K562 (cell line): ENCODE results near the gene CENPN. TPM values are rescaled to one million over a fixed set of nuclear protein-coding genes. Genes with fewer than 3 reads are reported as not detected.

Experiments
- ATAC-seq: fragments of 200-7000 bp; cut with Tn5 transposase; 3 replicates; pipeline ENCODE4 v1.9.1; 2020; ENCODE audit warnings: moderate library complexity
- BruUV-seq: library from RNA; stranded (reverse); fragments of 400-500 nt; replicated peaks from 2 replicates; lab custom pipeline; 2021; lab: Mats Ljungman, UMichigan
- CTCF ChIA-PET: fragments of 300-600 bp; formaldehyde crosslinking; extraction: SDS; loops from one replicate; lab custom pipeline; 2021; ENCODE audit warnings: low intra/inter-chr PET ratio; lab: Yijun Ruan, JAX
- POLR2A ChIA-PET: fragments of 300-600, 350-650 bp; sonication (Branson Sonifier 250); formaldehyde crosslinking; extraction: SDS; loops from one replicate; lab custom pipeline; 2021; ENCODE audit warnings: antibody characterized with exemption, inconsistent platforms; lab: Yijun Ruan, JAX
- DNase-seq, 4 experiments: peaks; one replicate each; pipeline versions ENCODE4 v3.0.0 to v3.0.0-alpha.2; 2011 to 2018; ENCODE audit warnings: low spot score in 3 of 4, mixed read lengths in 3 of 4; ENCODE audit errors: extremely low read depth in 1 of 4
- FAIRE-seq: peaks from 2 replicates; lab custom pipeline; 2011; peaks lifted over from hg19 to GRCh38; lab: Jason Lieb, UNC
- H2AFZ ChIP-seq: 2 replicates; pipeline ENCODE4 v1.6.0; 2011; ENCODE audit warnings: low read depth, low read length, control low read depth, inconsistent platforms
- H3K27ac ChIP-seq: fragments of 200-600 bp; 3 replicates; pipeline ENCODE4 v1.8.0; 2011; ENCODE audit warnings: low read depth, mild to moderate bottlenecking, control low read depth, inconsistent platforms, low read length, moderate library complexity, mixed read lengths; ENCODE audit errors: extremely low read depth
- H3K27me3 ChIP-seq, 2 experiments: fragments of 300-600 bp in 1 of 2; 2 replicates in 1 of 2; 3 replicates in 1 of 2; pipeline versions ENCODE4 v1.6.0 to v1.8.0; 2011; ENCODE audit warnings: inconsistent platforms in 2 of 2, low read length in 2 of 2, mild to moderate bottlenecking in 1 of 2, mixed read lengths in 1 of 2, moderate library complexity in 1 of 2; ENCODE audit not compliant: control insufficient read depth in 2 of 2, insufficient read depth in 2 of 2
- H3K36me3 ChIP-seq: fragments of 300-600 bp; 3 replicates; pipeline ENCODE4 v1.8.0; 2011; ENCODE audit warnings: mild to moderate bottlenecking, low read length, inconsistent platforms; ENCODE audit not compliant: control insufficient read depth, insufficient read depth
- H3K4me1 ChIP-seq, 2 experiments: fragments of 200-600 bp in 1 of 2; replicated peaks in 1 of 2; 2 replicates in 1 of 2; 3 replicates in 1 of 2; pipeline versions ENCODE4 v1.5.1 to v1.8.0; 2011; ENCODE audit warnings: inconsistent platforms in 2 of 2, low read length in 2 of 2, mild to moderate bottlenecking in 1 of 2, mixed read lengths in 1 of 2, moderate library complexity in 1 of 2; ENCODE audit not compliant: control insufficient read depth in 2 of 2, insufficient read depth in 2 of 2
- H3K4me2 ChIP-seq: 2 replicates; pipeline ENCODE4 v1.6.1; 2011; ENCODE audit warnings: low read length, control low read depth, inconsistent platforms, mixed read lengths; ENCODE audit not compliant: insufficient read depth
- H3K4me3 ChIP-seq: fragments of 200-600 bp; sonication (generic), shearing (Covaris generic); 2 replicates; pipeline ENCODE4 v1.5.1; 2016; ENCODE audit warnings: control low read depth, inconsistent platforms
- H3K79me2 ChIP-seq: fragments of 200-600 bp; 3 replicates; pipeline ENCODE4 v1.8.0; 2011; ENCODE audit warnings: low read length, inconsistent platforms; ENCODE audit not compliant: control insufficient read depth, insufficient read depth
- H3K9ac ChIP-seq, 2 experiments: 2 replicates each; pipeline versions ENCODE4 v1.6.0 to v1.6.1; 2011; ENCODE audit warnings: low read depth in 2 of 2, low read length in 2 of 2, control low read depth in 1 of 2, inconsistent platforms in 1 of 2, mild to moderate bottlenecking in 1 of 2, mixed read lengths in 1 of 2; ENCODE audit not compliant: insufficient read depth in 1 of 2
- H3K9me1 ChIP-seq: one replicate; pipeline ENCODE4 v1.6.0; 2011; ENCODE audit warnings: inconsistent platforms, mild to moderate bottlenecking, low read length, moderate library complexity; ENCODE audit not compliant: control insufficient read depth, insufficient read depth
- H3K9me3 ChIP-seq: replicated peaks from 2 replicates; pipeline ENCODE4 v1.5.1; 2011; ENCODE audit warnings: low read depth, low read length, inconsistent platforms; ENCODE audit not compliant: control insufficient read depth, insufficient read depth
- H4K20me1 ChIP-seq: replicated peaks from 2 replicates; pipeline ENCODE4 v1.6.1; 2011; ENCODE audit warnings: low read length, inconsistent platforms, mixed read lengths; ENCODE audit not compliant: control insufficient read depth, insufficient read depth
- BRF1 ChIP-seq: IDR thresholded peaks from 3 replicates; pipeline ENCODE4 v1.6.1; 2011; ENCODE audit warnings: borderline replicate concordance, mild to moderate bottlenecking; ENCODE audit not compliant: insufficient read length; ENCODE audit errors: extremely low read depth
- CBFA2T3 ChIP-seq: fragments of 450-650 bp; IDR thresholded peaks from 2 replicates; pipeline ENCODE4 v1.6.1; 2017
- CEBPG ChIP-seq, 3 experiments: fragments of 200-800 bp in 1 of 3; sonication (Bioruptor generic) in 1 of 3; sonication (generic) in 1 of 3; formaldehyde crosslinking in 1 of 3; IDR thresholded peaks in 2 of 3; conservative IDR thresholded peaks in 1 of 3; 2 replicates each; pipeline versions ENCODE4 v1.6.1 to v1.8.0; 2016 to 2022; ENCODE audit warnings: missing compliant biosample characterization in 2 of 3, missing genetic modification characterization in 2 of 3, mild to moderate bottlenecking in 1 of 3, missing genetic modification reagents in 1 of 3
- FOXK2 ChIP-seq, 2 experiments: fragments of 450-650 bp; IDR thresholded peaks in 1 of 2; conservative IDR thresholded peaks in 1 of 2; 2 replicates each; pipeline ENCODE4 v1.6.1; 2016; ENCODE audit warnings: low read depth in 2 of 2, mild to moderate bottlenecking in 1 of 2
- HLTF ChIP-seq: fragments of 450-650 bp; IDR thresholded peaks from 2 replicates; pipeline ENCODE4 v1.6.1; 2016
- MTA3 ChIP-seq: fragments of 450-650 bp; formaldehyde crosslinking; IDR thresholded peaks from 2 replicates; pipeline ENCODE4 v1.6.1; 2017; ENCODE audit warnings: mild to moderate bottlenecking, borderline replicate concordance
- PRDM10 ChIP-seq: fragments of 450-650 bp; IDR thresholded peaks from 2 replicates; pipeline ENCODE4 v1.6.1; 2018; ENCODE audit not compliant: partially characterized antibody
- SIN3A ChIP-seq, 2 experiments: fragments of 150-350 bp in 1 of 2; IDR thresholded peaks; 2 replicates each; pipeline ENCODE4 v1.6.1; 2011 to 2016; ENCODE audit warnings: borderline replicate concordance in 2 of 2, low read depth in 2 of 2, low read length in 2 of 2, mild to moderate bottlenecking in 2 of 2, moderate library complexity in 2 of 2; ENCODE audit not compliant: control insufficient read depth in 1 of 2
- TEAD1 ChIP-seq, 2 experiments: fragments of 450-650 bp in 1 of 2; sonication (generic) in 1 of 2; formaldehyde crosslinking; IDR thresholded peaks; 2 replicates each; pipeline versions ENCODE4 v1.4.0 to v1.8.0; 2020 to 2022; ENCODE audit warnings: mild to moderate bottlenecking in 2 of 2, missing genetic modification reagents in 1 of 2
- ZBTB49 ChIP-seq: sonication (generic); formaldehyde crosslinking; IDR thresholded peaks from 2 replicates; pipeline ENCODE4 v1.8.0; 2022; ENCODE audit warnings: missing genetic modification reagents, mild to moderate bottlenecking, borderline replicate concordance
- ZNF253 ChIP-seq: fragments of 250-450 bp; sonication (Bioruptor Pico); conservative IDR thresholded peaks from 2 replicates; pipeline ENCODE4 v1.6.1; 2021; ENCODE audit warnings: mild to moderate bottlenecking
- WGBS: fragments of 100-300 bp; shearing (Covaris generic); methylation state at CpG from one replicate; pipeline ENCODE4 v1.1.6; 2016; ENCODE audit warnings: low coverage, mixed read lengths; ENCODE audit not compliant: insufficient coverage; ENCODE audit errors: missing lambda C conversion rate; 5-methylcytosine and 5-hydroxymethylcytosine counted together
- in situ Hi-C: fragments of 300-500 bp; cut with MboI; formaldehyde crosslinking; loops from 4 replicates; pipeline ENCODE4 v1.15.0; 2018; ENCODE audit warnings: inconsistent platforms, mixed read lengths
- intact Hi-C: fragments of 100-400 bp; cut with micrococcal nuclease; formaldehyde crosslinking; loops from 2 replicates; pipeline ENCODE4 v1.14.2; 2022
- polyA plus RNA-seq, 8 experiments: library from polyadenylated mRNA; depleted of rRNA in 4 of 8; stranded (reverse) in 5 of 8; unstranded in 3 of 8; fragments of >200 nt; fragmentation: Nextera tagmentation in 2 of 8; fragmentation: Illumina TruSeq in 1 of 8; extraction: Ambion mirVana in 2 of 8; extraction: Trizol in 1 of 8; gene quantifications; 2 replicates each; pipeline versions ENCODE4 v1.2.1 to v1.2.3, GENCODE V29; 2011 to 2014; ENCODE audit warnings: inconsistent platforms in 1 of 8, missing spikeins in 1 of 8
- total RNA-seq, 7 experiments: library from RNA; depleted of rRNA in 6 of 7; stranded (reverse); fragments of >200 nt in 6 of 7; fragmentation: Illumina TruSeq in 2 of 7; extraction: Trizol in 2 of 7; gene quantifications; 2 replicates each; pipeline versions ENCODE4 v1.2.1 to v1.2.3, GENCODE V29; 2011 to 2021; ENCODE audit warnings: low replicate concordance in 1 of 7

The CENPN gene
- total and polyA plus RNA-seq, 9 of the 15 experiments (the other 6 are each of a cell fraction or from before 2014, with no cell fraction given), result 92.3 to 384 (median 140) TPM

GRCh38 chr16:81061871-81062608, 55.0 kb downstream of the CENPN start:
- Histone ChIP-seq H3K9ac (peak overlapping the region in 1 of 2 experiments; percentile 75; a peak in 2 of 4 replicates), H3K27me3 (no peaks in the 10 kb centered on the region), H4K20me1 (no peaks in the 10 kb centered on the region), H3K4me1 (peaks cover 3 to 5% of the 10 kb centered on the region in 2 experiments; a peak in 3 of 5 replicates), H3K36me3 (no peaks in the 10 kb centered on the region), H3K9me3 (no peaks in the 10 kb centered on the region), H3K79me2 (no peaks in the 10 kb centered on the region), H2AFZ (no peak overlapping the region), H3K9me1 (no peaks in the 10 kb centered on the region), H3K27ac (no peak overlapping the region), H3K4me3 (no peak overlapping the region), H3K4me2 (no peak overlapping the region)
- TF ChIP-seq HLTF (no peak), CBFA2T3 (no peak), MTA3 (no peak), FOXK2 (conservative IDR thresholded peaks at IDR 0.05 in 1 of 2, IDR thresholded peaks at IDR 0.05 in 1 of 2; ENCODE audit: low read depth in 2 of 2) (0 out of 4 replicates have a peak, but pooled peaks of 1 of the 2 experiments have one; percentile 32), ZNF253 (CRISPR knock-in tag) (no peak), PRDM10 (peak; percentile 94), CEBPG (CRISPR knock-in tag; IDR thresholded peaks at IDR 0.05) (no peak), CEBPG (tag; conservative IDR thresholded peaks at IDR 0.05 in 1 of 2, IDR thresholded peaks at IDR 0.05 in 1 of 2) (no peak), TEAD1 (CRISPR knock-in tag; IDR thresholded peaks at IDR 0.05) (no peak), BRF1 (no peak), SIN3A (IDR thresholded peaks at IDR 0.05; ENCODE audit: borderline replicate concordance in 2 of 2, control insufficient read depth in 1 of 2, low read depth in 2 of 2, low read length in 2 of 2) (no peak), ZBTB49 (CRISPR knock-in tag) (no peak)
- intact Hi-C loops, result no loop called here
- DNase-seq (no peak), ATAC-seq (peak; percentile 45; the same call in 2 of the 3 replicates), FAIRE-seq (no peak)
- WGBS, result 45% methylated on average over 10 of the region's 10 CpGs
- ChIA-PET CTCF (no interaction called here), POLR2A (interaction anchor here (0.6 to 0.7 kb wide), 2 partner anchors 31 to 423 kb away, joined by 3 read pairs; no protein-coding TSS in a partner anchor)
- in situ Hi-C loops, result no loop called here
- no TSS peak for BruUV-seq
